IMR-90 (cell line): ENCODE measurements around the gene SMIM44.

Experiments
- BHLHE40 ChIP-seq: fragments of 150-350 bp; IDR thresholded peaks from 2 replicates; pipeline ENCODE4 v1.6.1; 2016; ENCODE audit warnings: mild to moderate bottlenecking, low read depth, low read length
- POLR2A ChIP-seq: IDR thresholded peaks from 2 replicates; pipeline ENCODE4 v1.6.1; 2012; ENCODE audit warnings: mild to moderate bottlenecking, low read depth, low read length
- SMC3 ChIP-seq: fragments of 150-350 bp; IDR thresholded peaks from 2 replicates; pipeline ENCODE4 v1.6.1; 2016; ENCODE audit warnings: low read depth, mild to moderate bottlenecking, antibody characterized with exemption, low read length, moderate library complexity
- TF ChIP-seq, protein P1 (sequence below): fragments of 150-350 bp; IDR thresholded peaks from 2 replicates; pipeline ENCODE4 v1.6.1; 2016; ENCODE audit warnings: low read depth, mild to moderate bottlenecking, low read length, moderate library complexity, borderline replicate concordance
- TF ChIP-seq, protein P2 (sequence below): conservative IDR thresholded peaks from 2 replicates; pipeline ENCODE4 v1.5.1; 2012; ENCODE audit warnings: mild to moderate bottlenecking, low read depth, low read length, improper control_type of control experiment

DNA sequence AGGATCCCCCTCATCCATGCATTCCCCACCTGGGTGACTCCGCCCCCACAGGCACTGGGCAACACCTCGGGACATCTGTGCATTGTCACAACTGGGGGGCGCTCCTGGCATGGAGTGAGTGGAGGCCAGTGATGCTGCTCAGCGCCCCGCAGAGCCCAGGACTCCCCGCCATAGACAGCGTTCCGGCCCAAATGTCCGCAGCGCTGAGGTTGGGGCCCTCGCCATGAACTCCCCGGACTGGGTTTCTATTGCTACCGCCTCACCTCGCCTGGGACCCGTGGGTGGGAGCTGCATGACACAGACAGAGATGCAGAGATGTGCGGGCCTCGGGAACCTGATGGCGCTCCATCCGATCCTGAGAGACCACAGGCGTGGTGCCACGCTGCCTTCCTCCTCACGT is 27.5 kb upstream of the SMIM44 start:
- TF ChIP-seq, protein P1, sequence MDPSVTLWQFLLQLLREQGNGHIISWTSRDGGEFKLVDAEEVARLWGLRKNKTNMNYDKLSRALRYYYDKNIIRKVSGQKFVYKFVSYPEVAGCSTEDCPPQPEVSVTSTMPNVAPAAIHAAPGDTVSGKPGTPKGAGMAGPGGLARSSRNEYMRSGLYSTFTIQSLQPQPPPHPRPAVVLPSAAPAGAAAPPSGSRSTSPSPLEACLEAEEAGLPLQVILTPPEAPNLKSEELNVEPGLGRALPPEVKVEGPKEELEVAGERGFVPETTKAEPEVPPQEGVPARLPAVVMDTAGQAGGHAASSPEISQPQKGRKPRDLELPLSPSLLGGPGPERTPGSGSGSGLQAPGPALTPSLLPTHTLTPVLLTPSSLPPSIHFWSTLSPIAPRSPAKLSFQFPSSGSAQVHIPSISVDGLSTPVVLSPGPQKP = no peak
- TF ChIP-seq SMC3 (no peak), BHLHE40 (no peak), POLR2A (no peak)
- TF ChIP-seq, protein P2, sequence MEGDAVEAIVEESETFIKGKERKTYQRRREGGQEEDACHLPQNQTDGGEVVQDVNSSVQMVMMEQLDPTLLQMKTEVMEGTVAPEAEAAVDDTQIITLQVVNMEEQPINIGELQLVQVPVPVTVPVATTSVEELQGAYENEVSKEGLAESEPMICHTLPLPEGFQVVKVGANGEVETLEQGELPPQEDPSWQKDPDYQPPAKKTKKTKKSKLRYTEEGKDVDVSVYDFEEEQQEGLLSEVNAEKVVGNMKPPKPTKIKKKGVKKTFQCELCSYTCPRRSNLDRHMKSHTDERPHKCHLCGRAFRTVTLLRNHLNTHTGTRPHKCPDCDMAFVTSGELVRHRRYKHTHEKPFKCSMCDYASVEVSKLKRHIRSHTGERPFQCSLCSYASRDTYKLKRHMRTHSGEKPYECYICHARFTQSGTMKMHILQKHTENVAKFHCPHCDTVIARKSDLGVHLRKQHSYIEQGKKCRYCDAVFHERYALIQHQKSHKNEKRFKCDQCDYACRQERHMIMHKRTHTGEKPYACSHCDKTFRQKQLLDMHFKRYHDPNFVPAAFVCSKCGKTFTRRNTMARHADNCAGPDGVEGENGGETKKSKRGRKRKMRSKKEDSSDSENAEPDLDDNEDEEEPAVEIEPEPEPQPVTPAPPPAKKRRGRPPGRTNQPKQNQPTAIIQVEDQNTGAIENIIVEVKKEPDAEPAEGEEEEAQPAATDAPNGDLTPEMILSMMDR = no peak
